Measurements from ENCODE around the gene DNAI4. TPM values are rescaled to one million over a fixed set of nuclear protein-coding genes. Genes with fewer than 3 reads are reported as not detected.

Gene DNAI4
- polyA plus RNA-seq, 1 of the 3 experiments (the other 2 are of a cell fraction) = 1.3 TPM

DNA sequence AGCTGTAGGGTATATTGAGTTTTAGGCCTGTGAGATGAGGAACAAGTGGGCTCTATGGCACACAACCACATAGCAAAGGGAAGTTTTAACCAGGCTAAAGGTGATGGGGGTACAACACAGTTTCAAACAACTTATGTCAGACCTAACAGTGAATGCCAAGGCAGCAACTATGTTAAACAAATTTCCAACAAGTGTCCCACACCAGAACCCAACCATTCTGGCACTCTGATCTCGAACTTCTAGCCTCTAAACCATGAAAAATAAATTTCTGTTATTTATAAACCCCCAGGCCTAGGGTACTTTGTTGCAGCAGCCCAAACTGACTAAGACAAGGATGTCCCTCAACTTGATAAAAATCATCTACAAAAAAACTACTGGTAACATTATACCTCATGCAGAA is 71.3 kb downstream of the DNAI4 start:
- Histone ChIP-seq H3K27me3 (ENCODE audit: insufficient read depth) (no peaks in the 10 kb centered on the region), H3K4me2 (no peak overlapping the region), H3K9ac (no peak overlapping the region), H3F3A (replicated peaks; ENCODE audit: insufficient read depth) (no peaks in the 10 kb centered on the region), H3K27ac (ENCODE audit: low read depth in 2 of 2, low read length in 1 of 2) (no peak overlapping the region), H3K36me3 (replicated peaks in 1 of 2; ENCODE audit: control insufficient read depth in 1 of 2, insufficient read depth in 2 of 2, low read length in 1 of 2) (peaks cover 0 to 4% of the 10 kb centered on the region in 2 experiments), H2AFZ (ENCODE audit: low read depth) (no peak overlapping the region), H3K79me2 (ENCODE audit: insufficient read depth) (no peaks in the 10 kb centered on the region), H3K9me2 (no peaks in the 10 kb centered on the region), H3K9me3 (no peaks in the 10 kb centered on the region), H4K20me1 (ENCODE audit: insufficient read depth) (no peaks in the 10 kb centered on the region), H3K4me1 (ENCODE audit: control insufficient read depth in 1 of 2, insufficient read depth in 2 of 2, low read depth in 1 of 2, low read length in 1 of 2) (no peaks in the 10 kb centered on the region), H3K4me3 (ENCODE audit: low read depth in 2 of 2, low read length in 1 of 2) (no peak overlapping the region)
- 20% methylated on average over 1 of the region's 1 CpG for WGBS (ENCODE audit: low lambda C conversion rate)
- POLR2A ChIA-PET = no interaction called here
- TF ChIP-seq, protein P1, sequence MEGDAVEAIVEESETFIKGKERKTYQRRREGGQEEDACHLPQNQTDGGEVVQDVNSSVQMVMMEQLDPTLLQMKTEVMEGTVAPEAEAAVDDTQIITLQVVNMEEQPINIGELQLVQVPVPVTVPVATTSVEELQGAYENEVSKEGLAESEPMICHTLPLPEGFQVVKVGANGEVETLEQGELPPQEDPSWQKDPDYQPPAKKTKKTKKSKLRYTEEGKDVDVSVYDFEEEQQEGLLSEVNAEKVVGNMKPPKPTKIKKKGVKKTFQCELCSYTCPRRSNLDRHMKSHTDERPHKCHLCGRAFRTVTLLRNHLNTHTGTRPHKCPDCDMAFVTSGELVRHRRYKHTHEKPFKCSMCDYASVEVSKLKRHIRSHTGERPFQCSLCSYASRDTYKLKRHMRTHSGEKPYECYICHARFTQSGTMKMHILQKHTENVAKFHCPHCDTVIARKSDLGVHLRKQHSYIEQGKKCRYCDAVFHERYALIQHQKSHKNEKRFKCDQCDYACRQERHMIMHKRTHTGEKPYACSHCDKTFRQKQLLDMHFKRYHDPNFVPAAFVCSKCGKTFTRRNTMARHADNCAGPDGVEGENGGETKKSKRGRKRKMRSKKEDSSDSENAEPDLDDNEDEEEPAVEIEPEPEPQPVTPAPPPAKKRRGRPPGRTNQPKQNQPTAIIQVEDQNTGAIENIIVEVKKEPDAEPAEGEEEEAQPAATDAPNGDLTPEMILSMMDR (IDR thresholded peaks at IDR 0.05) = no peak
- TF ChIP-seq SIN3A (IDR thresholded peaks at IDR 0.05; ENCODE audit: borderline replicate concordance, low read depth, low read length) (no peak), EZH2phosphoT487 (IDR thresholded peaks at IDR 0.05; ENCODE audit: borderline replicate concordance, low read depth) (no peak), CHD2 (IDR thresholded peaks at IDR 0.05; ENCODE audit: low read length, partially characterized antibody) (no peak), EP300 (IDR thresholded peaks at IDR 0.05; ENCODE audit: borderline replicate concordance in 1 of 2, low read depth in 1 of 2, low read length in 1 of 2) (no peak), JUND (IDR thresholded peaks at IDR 0.05) (no peak), RFX5 (IDR thresholded peaks at IDR 0.05; ENCODE audit: low read length) (no peak), FOSL2 (IDR thresholded peaks at IDR 0.05; ENCODE audit: borderline replicate concordance, low read depth) (no peak), TCF12 (IDR thresholded peaks at IDR 0.05) (no peak), YY1 (IDR thresholded peaks at IDR 0.05; ENCODE audit: low read depth) (no peak)
- TF ChIP-seq, protein P2, sequence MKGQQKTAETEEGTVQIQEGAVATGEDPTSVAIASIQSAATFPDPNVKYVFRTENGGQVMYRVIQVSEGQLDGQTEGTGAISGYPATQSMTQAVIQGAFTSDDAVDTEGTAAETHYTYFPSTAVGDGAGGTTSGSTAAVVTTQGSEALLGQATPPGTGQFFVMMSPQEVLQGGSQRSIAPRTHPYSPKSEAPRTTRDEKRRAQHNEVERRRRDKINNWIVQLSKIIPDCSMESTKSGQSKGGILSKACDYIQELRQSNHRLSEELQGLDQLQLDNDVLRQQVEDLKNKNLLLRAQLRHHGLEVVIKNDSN (IDR thresholded peaks at IDR 0.05; ENCODE audit: borderline replicate concordance, low read depth) = no peak
- CTCF ChIA-PET = no interaction called here
- DNase-seq = no peak

DNA sequence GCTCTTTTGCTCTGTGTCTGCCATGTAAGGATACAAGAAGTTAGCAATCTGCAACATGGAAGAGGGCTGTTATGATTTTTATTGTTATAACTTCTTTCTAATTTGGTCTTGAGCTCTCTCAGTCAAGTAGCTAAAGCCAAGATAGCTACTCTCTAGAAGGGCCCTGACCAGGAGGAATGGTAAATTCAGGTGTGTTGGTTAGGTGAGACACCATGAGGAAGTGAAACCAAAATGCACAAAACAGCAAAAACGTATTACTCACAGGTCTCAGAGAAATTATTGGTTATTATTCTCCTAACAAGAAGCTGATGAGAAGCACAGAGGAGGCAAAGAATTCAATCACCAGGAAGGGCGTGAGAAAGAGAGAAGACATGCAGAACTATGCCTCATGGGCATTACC is 71.8 kb downstream of the DNAI4 start:
- no peak for DNase-seq
- no peak overlapping the region for H3K4me3 ChIP-seq (ENCODE audit: low read depth in 2 of 2, low read length in 1 of 2)
- no peak overlapping the region for H2AFZ ChIP-seq (ENCODE audit: low read depth)
- H3K36me3 ChIP-seq (replicated peaks in 1 of 2; ENCODE audit: control insufficient read depth in 1 of 2, insufficient read depth in 2 of 2, low read length in 1 of 2) = peaks cover 0 to 4% of the 10 kb centered on the region in 2 experiments
- no peaks in the 10 kb centered on the region for H3K9me2 ChIP-seq
- no peaks in the 10 kb centered on the region for H3K27me3 ChIP-seq (ENCODE audit: insufficient read depth)
- ChIA-PET CTCF (no interaction called here), POLR2A (no interaction called here)
- no peak overlapping the region for H3K9ac ChIP-seq
- no peaks in the 10 kb centered on the region for H4K20me1 ChIP-seq (ENCODE audit: insufficient read depth)
- WGBS (ENCODE audit: low lambda C conversion rate) = 43% methylated on average over 2 of the region's 2 CpGs
- no peaks in the 10 kb centered on the region for H3K79me2 ChIP-seq (ENCODE audit: insufficient read depth)
- TF ChIP-seq, protein P3, sequence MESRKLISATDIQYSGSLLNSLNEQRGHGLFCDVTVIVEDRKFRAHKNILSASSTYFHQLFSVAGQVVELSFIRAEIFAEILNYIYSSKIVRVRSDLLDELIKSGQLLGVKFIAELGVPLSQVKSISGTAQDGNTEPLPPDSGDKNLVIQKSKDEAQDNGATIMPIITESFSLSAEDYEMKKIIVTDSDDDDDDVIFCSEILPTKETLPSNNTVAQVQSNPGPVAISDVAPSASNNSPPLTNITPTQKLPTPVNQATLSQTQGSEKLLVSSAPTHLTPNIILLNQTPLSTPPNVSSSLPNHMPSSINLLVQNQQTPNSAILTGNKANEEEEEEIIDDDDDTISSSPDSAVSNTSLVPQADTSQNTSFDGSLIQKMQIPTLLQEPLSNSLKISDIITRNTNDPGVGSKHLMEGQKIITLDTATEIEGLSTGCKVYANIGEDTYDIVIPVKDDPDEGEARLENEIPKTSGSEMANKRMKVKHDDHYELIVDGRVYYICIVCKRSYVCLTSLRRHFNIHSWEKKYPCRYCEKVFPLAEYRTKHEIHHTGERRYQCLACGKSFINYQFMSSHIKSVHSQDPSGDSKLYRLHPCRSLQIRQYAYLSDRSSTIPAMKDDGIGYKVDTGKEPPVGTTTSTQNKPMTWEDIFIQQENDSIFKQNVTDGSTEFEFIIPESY (IDR thresholded peaks at IDR 0.05; ENCODE audit: borderline replicate concordance, low read depth) = no peak
- TF ChIP-seq RXRA (IDR thresholded peaks at IDR 0.05; ENCODE audit: borderline replicate concordance, low read depth) (no peak), JUND (IDR thresholded peaks at IDR 0.05) (no peak), RCOR1 (IDR thresholded peaks at IDR 0.05; ENCODE audit: low read length) (no peak), EZH2phosphoT487 (IDR thresholded peaks at IDR 0.05; ENCODE audit: borderline replicate concordance, low read depth) (no peak), RAD21 (IDR thresholded peaks at IDR 0.05; ENCODE audit: low read length) (no peak), EP300 (IDR thresholded peaks at IDR 0.05; ENCODE audit: borderline replicate concordance in 1 of 2, low read depth in 1 of 2, low read length in 1 of 2) (no peak)
- TF ChIP-seq, protein P4, sequence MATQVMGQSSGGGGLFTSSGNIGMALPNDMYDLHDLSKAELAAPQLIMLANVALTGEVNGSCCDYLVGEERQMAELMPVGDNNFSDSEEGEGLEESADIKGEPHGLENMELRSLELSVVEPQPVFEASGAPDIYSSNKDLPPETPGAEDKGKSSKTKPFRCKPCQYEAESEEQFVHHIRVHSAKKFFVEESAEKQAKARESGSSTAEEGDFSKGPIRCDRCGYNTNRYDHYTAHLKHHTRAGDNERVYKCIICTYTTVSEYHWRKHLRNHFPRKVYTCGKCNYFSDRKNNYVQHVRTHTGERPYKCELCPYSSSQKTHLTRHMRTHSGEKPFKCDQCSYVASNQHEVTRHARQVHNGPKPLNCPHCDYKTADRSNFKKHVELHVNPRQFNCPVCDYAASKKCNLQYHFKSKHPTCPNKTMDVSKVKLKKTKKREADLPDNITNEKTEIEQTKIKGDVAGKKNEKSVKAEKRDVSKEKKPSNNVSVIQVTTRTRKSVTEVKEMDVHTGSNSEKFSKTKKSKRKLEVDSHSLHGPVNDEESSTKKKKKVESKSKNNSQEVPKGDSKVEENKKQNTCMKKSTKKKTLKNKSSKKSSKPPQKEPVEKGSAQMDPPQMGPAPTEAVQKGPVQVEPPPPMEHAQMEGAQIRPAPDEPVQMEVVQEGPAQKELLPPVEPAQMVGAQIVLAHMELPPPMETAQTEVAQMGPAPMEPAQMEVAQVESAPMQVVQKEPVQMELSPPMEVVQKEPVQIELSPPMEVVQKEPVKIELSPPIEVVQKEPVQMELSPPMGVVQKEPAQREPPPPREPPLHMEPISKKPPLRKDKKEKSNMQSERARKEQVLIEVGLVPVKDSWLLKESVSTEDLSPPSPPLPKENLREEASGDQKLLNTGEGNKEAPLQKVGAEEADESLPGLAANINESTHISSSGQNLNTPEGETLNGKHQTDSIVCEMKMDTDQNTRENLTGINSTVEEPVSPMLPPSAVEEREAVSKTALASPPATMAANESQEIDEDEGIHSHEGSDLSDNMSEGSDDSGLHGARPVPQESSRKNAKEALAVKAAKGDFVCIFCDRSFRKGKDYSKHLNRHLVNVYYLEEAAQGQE (IDR thresholded peaks at IDR 0.05; ENCODE audit: low read depth, low read length) = no peak
- no peaks in the 10 kb centered on the region for H3K9me3 ChIP-seq
- no peaks in the 10 kb centered on the region for H3K4me1 ChIP-seq (ENCODE audit: control insufficient read depth in 1 of 2, insufficient read depth in 2 of 2, low read depth in 1 of 2, low read length in 1 of 2)
- H3F3A ChIP-seq (replicated peaks; ENCODE audit: insufficient read depth) = no peaks in the 10 kb centered on the region
- no peak overlapping the region for H3K4me2 ChIP-seq
- no peak overlapping the region for H3K27ac ChIP-seq (ENCODE audit: low read depth in 2 of 2, low read length in 1 of 2)
